GM18858 (cell line): ENCODE results near the gene NCOA7.
A peak's percentile ranks its signal among the peaks of the same experiment; 100 is the strongest.
"Not testable (repeated sequence)": the region's sequence is repeated elsewhere in the genome, so short reads cannot be mapped to it uniquely, and the experiment has no call there.

Experiments used
- ATAC-seq: cut with Tn5 transposase; IDR thresholded peaks from one replicate; pipeline ENCODE4 v1.9.1; 2021; ENCODE audit not compliant: unreplicated experiment

Gene NCOA7

DNA sequence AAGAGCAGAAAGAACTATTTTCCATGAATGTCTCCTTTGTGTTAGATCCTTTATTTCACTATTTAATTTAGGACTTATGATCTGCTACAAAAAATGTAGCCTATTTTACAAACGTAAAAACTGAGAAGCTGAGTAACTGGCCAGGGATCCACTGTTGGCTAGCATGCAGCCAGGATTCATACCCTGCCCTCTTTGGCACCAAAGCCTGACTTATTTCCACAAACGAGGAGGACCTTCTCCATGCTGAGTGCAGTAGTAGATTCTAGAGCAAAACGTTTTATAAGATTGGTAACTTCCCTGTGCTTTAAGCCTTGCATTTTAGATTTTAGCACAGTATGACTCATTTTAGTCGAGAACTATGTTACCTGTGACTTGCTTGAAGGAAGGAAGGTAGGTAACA, 74.3 kb downstream of the NCOA7 start:
- no peak for ATAC-seq

DNA sequence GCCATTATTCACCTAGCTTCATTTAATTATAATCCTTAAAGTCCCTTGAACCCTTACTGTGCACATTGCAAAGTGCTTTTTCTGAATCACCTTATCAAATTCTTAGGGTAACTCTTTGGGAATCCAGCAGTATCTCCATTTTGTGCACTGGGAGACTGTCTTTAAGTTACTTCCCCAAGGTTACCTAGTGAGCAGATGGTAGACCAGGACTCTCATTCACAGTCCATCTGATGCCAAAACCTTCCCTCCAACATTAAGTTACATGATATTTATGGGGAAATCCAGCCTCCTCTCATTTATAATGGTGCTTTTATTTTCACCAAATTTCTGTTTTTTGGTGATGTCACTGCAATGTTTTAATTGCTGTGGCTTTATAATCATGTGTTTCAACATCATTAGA, 75.7 kb downstream of the NCOA7 start:
- no peak for ATAC-seq

DNA sequence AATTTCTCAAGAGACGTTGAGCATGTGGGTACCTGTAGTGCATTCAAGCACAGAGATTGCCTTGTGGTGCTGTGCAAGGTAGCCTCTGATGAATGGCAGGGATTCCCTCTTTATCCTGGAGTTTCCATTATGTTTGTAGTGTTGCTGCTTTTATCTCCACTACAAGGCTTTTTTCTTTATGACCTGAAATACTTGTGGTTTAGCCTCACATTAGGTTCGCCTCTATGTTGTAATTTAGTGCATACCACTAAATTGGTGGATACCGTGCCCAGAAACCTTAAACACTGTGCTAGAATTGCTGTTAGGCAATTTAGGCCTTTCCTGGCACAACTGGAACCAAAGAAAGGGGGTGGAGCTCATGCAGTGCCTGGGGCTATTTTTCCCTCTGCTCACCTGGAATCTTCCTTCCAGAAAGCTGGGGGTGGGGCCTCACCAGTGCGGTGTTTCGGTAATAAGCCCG, 76.8 kb downstream of the NCOA7 start:
- no peak for ATAC-seq

DNA sequence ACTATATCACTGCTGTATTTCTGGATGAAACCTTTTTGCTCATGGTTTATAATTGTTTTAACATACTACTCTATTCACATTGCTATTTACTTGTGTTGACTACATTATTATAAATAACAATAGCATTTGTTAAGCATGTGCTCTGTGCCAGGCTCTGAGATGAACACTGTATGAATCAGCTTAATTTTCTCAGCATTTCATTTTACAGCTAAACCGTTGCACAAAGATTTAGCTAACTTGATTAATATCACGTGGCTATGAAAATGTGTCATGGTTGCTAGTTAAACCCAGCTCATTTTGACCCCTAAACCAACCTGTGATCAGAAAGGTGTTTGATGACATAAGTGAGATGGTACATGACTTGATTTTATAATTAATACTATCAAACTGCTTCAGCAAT, 77.5 kb downstream of the NCOA7 start:
- ATAC-seq = no peak

DNA sequence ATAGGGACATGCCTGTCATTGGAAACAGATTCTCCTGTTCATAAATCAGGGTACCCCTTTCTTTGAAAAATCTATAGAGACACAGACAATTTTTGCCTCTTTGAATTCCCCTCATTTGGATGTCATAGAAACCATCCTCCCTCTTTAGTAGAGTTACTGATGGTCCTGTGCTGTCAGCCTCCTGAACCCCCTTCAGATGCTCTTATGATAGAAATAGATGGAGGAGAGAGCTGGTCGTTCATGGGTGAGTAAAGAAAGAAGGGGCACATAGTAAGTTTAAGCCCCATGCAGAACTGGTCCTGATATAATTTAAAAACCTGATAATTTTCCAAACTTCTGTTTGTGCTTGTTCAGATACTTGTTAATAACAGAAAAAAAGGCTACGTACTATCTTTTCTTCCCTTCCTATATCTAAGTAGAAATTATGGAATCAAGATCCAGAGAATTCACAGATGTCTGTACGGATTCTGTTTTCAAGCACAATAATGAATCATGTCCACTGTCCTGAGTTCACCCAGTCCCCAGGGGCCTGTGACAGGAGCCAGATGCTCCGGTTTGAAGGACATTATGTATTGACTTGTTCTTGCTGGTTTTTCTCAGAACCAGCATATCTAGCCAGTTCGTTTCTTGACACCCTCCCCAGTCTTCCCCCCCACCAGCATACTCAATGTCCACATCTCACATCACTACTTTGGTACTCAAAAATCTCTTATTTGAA, 78.1 kb downstream of the NCOA7 start:
- ATAC-seq = no peak

DNA sequence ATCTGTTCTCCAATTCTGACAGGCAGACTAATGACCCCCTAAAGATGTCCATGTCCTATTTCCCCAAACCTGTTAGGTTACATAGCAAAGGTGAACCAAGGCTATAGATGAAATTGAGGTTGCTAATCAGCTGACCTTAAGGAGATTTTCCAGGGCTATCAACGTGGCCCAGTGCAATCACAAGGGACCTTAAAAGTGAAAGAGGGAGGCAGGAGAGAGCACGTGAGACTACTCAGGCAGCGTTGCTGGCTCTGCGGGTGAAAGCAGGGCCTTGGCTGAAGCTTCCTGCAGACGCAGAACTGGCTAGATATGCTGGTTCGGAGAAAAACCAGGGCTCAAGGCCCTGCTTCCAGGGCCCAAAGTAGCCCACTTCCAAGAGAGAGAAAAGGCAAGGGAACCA, 78.7 kb downstream of the NCOA7 start:
- no peak for ATAC-seq

DNA sequence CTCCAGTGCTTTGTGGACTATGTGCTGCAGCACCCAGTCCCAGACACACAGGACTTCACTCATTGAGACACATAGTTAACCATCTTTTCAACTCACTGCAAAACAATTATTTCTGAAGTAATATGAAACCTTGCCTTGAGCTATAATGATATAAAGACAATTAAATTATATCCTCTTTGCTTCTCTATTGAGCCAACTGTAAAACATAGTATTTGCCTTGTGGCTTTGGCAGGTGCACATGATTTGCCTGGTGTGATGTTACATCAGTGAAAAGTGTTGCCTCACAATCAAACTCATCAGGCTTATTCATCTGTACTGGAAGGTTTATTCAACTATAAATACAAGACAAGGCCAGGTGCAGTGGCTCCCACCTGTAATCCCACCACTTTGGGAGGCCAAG, 80.6 kb downstream of the NCOA7 start:
- ATAC-seq = no peak

DNA sequence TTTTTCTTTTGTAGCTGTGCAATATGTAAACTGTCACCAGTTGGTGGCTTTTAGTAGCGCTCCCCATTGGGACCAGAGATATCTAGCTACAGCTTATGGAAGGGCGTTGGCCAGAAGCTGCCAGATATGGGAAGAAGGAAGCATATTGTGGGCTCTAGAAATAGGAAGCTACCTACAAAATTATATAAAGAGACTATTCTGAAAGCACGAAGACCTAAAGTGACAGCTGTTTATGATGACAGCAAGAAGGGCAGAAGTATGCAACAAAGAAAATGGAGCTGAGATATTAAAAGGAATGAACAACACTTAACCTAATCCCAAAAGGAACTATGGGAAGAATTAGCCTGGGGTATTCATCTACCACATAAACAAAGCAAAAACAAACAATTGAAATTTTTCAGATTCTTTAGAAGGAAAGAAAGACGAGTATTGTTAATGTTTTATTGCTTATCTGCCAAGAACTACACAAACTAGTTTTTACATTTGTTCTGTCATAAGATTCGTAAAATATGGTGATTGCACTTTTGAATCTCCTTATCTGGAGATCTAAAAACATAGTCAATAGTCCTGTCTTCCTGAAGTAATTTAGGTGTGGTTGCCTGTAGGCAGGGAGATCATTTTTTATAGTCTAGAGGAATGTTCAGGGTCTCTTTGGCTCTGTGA, 81.6 kb downstream of the NCOA7 start:
- no peak for ATAC-seq

DNA sequence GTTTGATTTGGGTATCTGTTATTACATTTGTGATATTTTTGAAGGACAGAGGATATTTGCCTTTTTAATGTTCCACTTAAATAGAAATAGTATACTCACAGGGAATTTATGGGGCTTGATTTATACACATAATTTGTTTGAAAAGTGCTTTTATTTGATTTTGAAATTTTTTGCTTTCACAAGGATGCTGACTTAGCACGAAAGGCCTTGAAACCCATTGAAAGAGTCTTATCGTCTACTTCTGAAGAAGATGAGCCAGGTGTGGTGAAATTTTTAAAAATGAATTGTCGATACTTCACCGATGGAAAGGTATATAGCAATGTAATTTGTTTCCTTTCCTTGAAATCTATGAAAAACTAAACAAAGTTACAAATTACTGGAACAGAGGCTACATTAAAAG, 91.5 kb downstream of the NCOA7 start:
- no peak for ATAC-seq

DNA sequence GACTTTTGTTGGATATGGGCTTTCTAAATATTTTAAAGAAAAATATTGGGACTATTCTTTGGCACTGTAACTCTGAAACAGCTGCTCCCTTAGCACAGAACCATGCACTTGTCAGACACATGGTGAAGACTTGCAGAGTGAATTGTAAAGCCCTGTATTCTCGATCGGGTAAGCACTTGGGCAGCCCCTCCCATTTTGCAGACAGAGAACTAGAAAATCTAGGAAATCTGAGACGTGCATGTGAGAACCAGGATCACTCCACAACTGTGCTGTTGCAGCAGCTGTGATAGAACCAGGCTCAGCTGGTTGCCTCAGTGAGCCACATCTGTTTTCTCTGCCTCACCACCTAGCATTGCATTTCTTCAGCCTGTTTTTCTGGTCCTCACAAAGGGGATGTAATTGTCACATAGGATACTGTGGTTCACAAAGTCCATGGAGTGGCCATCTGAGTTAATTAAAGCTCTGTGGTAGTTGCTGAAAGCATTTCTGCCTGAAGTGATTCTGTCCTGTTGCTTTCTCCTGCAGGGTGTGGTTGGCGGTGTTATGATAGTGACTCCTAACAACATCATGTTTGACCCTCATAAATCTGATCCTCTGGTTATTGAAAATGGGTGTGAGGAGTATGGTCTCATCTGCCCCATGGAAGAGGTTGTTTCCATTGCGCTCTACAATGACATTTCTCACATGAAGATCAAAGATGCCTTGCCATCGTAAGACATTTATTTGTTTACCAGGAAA, 94.0 kb downstream of the NCOA7 start:
- no peak for ATAC-seq

DNA sequence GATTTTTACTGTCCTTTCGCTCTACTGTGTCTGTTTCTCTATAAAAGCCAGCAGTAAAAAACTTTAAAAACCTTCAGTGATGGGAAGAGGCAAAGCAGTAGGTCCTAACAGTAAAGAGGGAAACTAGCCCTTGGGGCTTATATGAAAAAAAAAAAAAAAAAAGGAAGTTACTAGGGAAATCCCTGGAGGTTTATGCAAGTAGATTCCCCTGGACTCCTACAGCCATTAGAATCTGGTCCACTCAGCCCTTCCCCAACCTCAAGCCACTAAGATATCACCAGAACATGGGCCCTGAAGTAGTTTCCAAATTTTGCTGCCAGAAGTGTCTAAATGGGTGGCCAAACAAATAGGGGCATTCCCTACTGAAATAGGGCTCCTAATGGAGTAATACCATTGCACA, 95.3 kb downstream of the NCOA7 start:
- ATAC-seq = no peak

DNA sequence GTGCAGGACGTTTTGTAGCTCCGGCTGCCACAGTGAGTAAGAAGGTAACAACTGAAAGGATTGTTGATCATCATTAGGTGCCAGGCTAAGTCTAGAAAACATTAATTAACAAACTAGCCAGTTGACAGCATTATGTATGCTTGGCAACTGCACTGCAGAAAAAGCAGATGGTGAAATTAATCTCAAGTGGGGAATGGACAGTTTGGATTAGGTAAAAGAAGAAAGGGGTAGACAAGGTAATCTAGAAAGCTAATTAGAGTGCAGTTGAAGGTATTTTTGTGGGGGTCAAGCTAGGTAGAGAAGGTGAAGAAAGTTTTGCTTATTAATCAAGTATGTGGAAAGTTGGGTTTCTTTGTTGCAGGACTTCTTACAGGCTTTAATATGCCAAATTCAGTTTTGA, 96.2 kb downstream of the NCOA7 start:
- ATAC-seq = no peak

DNA sequence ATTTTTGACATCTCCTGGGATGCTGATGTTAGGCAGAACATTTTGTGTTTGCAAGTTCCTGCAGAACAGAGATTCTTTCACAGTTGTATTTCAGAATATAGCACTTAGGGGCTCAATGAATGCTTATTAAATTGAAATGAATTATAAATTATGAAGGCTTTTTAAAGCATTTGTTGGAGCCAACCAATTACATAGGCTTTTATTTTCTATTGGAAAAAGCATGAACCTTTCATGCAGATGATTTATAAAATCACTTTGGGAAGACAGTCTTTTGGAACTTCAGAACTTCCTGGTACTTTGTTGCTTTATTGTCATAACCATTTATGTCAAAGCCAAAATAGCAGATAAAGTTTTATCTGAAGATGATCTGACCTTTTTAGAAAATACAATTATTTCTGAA, 96.6 kb downstream of the NCOA7 start:
- ATAC-seq = no peak

DNA sequence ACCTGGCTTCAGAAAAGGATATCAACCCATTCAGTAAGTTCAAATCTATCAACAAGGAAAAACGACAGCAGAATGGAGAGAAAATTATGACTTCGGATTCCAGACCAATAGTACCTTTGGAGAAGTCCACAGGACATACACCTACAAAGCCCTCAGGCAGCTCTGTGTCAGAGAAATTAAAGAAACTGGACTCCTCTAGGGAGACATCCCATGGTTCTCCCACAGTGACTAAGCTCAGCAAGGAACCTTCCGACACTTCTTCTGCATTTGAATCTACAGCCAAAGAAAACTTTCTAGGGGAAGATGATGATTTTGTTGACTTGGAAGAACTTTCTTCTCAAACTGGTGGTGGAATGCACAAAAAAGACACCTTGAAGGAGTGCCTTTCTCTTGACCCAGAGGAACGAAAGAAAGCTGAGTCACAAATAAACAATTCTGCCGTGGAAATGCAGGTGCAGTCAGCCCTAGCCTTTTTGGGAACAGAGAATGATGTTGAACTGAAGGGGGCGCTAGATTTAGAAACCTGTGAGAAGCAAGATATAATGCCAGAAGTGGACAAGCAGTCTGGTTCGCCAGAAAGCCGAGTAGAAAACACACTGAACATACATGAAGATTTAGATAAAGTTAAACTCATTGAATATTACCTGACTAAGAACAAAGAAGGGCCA, 98.4 kb downstream of the NCOA7 start:
- no peak for ATAC-seq

DNA sequence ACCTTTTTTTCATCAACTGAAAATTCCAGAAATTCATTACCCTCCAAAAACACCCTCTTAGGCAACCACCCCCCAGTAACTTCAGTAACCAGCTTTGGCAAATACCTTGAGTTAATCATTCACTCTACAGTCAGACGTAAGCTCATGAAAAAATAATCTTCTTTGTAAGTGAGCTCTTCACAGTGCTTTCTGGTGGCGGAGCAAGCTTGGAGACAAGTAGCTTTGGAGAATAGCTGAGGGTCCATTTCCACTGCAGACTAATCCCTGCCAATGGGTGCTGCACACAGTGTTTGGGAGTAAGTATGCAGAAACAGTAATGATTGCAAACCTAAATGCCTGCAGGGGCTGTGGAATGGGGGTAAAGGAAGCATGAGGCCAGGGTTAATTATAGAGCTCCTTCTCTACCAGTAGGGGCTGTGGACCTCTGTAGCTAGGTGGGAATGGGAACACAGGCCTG, 109.0 kb downstream of the NCOA7 start:
- ATAC-seq = no peak

DNA sequence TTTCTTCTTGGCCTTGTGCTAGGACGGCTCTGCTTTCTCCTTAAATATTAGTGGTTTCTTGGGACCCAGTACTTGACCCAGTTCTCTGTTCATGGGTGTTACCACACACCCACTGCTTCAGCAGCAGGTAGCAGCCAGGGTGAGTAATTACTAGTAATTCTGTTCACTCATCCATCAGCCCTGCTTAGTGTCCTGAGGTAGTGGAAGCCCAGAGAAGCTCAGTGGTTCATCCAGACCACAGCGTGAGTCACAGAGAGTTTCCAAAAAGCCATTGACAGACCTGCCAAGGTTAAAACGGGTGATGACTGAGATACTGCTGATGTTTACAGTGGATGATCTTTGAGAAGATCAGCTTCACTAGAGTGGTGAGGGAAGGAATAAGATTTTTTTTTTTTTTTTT, 114.1 kb downstream of the NCOA7 start:
- ATAC-seq = peak; percentile 89

DNA sequence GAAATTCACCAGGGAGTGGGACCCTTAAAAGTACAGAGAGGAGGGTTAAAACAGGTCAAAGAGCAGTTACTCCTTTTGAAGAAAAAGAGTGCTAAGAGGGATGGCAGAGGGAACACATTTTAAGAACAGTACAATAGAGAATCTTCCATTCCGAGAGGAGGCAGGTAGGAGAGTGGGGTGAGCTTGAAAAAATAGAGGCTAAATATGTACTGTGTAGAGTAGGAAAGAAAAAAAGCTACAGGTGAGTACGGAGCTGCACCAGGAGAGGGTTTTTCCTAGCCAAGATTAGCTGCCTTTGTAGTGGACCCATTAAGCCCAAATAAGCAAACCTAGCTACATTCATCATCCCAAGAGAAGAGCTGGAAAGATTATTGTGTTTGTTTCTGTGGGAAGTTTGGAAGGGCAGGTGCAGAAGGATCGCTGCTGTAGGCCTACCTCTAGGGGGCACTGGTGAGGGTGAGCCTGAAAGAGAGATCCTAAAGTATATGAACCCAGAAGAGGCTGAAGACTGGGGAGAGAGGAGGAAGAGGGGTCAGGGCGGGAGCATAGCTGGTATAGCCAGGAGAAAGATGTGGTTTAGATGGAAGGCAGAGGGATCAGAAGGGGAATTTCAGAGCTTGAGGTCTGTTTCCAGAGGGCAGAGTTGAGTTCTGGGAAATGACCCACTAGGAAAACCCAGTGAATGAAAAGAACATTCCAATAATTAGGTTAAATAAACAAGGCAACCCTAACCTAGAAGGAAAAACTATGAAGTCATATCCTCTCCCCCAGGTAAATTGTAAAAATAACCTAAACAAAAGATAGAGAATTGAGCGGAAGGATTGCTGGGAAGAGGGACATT, 115.6 kb downstream of the NCOA7 start:
- ATAC-seq = no peak

DNA sequence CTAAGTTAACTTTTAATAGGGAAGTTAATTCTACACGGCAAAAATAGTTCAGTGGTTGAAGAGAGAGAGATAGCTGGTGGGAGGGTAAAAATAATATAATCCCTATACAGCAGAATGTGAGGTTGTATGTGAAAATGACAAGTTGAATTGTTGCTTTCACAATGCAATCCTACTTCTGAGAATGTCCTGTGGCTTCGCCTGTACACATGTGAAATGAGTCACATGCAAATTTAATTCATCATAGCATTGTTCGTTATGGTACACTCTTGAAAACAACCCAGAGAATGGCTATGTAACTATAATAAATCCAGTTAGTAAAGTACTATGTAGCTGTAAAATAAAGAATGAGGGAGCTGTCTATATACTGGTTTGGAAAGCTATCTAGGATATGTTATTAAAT, 119.8 kb downstream of the NCOA7 start:
- ATAC-seq = peak; percentile 100

DNA sequence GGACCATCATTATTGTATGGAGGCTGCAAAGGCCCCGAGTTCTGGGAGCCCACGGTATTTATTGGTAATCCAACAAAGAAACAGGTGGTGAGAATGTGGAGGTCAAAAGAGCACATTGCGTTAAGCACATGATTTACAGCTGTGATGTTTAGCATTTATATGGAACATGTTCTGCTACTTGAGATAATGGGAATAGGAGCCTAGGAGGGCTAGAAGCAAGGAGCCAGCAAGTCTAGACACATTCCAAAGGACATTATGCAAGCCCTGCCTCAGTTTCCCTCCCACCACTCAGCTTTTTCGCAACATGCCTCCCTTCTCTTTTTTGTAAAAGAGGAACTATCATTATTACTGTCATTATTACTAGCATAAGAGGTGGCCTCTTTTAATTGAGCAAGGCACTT, 120.3 kb downstream of the NCOA7 start:
- ATAC-seq = not testable (repeated sequence)

DNA sequence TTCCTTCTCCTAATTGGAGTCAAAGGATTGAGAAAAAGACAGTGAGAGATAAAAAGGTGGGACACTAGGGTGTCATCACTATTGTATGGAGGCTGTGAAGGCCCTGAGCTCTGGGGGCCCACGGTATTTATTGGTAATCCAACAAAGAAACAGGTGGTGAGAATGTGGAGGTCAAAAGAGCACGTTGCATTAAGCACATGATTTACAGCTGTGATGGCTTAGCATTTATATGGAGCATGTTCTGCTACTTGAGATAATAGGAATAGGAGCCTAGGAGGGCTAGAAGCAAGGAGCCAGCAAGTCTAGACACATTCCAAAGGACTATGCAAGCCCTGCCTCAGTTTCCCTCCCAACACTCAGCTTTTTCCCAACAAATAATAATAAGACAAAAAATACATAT, 121.7 kb downstream of the NCOA7 start:
- ATAC-seq = not testable (repeated sequence)

DNA sequence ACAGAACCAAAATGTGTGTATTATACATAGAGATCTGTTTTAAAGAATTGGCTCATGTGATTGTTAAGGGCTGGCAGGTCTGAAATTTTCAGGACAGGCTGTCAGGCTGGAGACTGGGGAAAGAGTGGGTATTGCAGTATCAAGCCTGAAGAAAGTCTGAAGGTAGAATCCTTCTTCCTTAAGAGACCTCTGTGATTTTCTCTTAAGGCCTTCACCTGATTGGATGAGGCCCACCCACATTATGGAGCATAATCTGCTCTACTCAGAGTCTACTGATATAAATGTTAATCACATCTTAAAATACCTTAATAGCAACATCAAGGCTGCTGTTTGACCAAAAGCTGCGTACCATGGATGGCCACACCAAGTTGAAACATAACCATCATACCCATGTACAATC, 122.4 kb downstream of the NCOA7 start:
- ATAC-seq = no peak
